Measurements from ENCODE around the gene PUM1.
"Not testable (repeated sequence)": the region's sequence is repeated elsewhere in the genome, so short reads cannot be mapped to it uniquely, and the experiment has no call there.

The PUM1 gene

GRCh38 chr1:30974536-30974935 lies 91.0 kb downstream of the PUM1 start:
- TF ChIP-seq, protein P1, sequence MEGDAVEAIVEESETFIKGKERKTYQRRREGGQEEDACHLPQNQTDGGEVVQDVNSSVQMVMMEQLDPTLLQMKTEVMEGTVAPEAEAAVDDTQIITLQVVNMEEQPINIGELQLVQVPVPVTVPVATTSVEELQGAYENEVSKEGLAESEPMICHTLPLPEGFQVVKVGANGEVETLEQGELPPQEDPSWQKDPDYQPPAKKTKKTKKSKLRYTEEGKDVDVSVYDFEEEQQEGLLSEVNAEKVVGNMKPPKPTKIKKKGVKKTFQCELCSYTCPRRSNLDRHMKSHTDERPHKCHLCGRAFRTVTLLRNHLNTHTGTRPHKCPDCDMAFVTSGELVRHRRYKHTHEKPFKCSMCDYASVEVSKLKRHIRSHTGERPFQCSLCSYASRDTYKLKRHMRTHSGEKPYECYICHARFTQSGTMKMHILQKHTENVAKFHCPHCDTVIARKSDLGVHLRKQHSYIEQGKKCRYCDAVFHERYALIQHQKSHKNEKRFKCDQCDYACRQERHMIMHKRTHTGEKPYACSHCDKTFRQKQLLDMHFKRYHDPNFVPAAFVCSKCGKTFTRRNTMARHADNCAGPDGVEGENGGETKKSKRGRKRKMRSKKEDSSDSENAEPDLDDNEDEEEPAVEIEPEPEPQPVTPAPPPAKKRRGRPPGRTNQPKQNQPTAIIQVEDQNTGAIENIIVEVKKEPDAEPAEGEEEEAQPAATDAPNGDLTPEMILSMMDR (conservative IDR thresholded peaks at IDR 0.05; ENCODE audit: low read depth, low read length): no peak
- DNase-seq (ENCODE audit: low read depth): no peak
- no peak overlapping the region for H3K4me3 ChIP-seq (ENCODE audit: low read depth, low read length)

GRCh38 chr1:30972349-30972748 lies 93.2 kb downstream of the PUM1 start:
- DNase-seq (ENCODE audit: low read depth); H3K4me3 ChIP-seq (ENCODE audit: low read depth, low read length): not testable (repeated sequence)

DNA sequence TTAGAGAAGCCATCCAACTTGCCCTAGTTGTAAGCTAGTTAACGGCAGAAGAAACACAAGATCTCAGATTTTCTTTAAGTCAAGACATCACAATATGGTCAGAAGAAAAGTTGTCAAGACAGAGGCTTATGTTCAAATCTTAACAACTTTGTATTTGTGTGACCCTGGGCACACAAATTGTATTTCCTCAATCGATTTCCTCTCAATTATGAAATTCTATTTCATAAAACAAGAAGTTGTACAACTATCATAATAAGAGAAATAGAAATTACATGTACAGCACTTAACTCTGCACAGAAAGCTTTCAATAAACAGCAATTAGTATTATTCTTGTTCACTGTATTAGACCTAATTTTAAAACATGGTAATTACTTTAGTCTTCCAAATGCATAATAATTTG lies 94.0 kb downstream of the PUM1 start:
- H3K4me3 ChIP-seq (ENCODE audit: low read depth, low read length): no peak overlapping the region
- TF ChIP-seq, protein P1 (conservative IDR thresholded peaks at IDR 0.05; ENCODE audit: low read depth, low read length): no peak
- no peak for DNase-seq (ENCODE audit: low read depth)

DNA sequence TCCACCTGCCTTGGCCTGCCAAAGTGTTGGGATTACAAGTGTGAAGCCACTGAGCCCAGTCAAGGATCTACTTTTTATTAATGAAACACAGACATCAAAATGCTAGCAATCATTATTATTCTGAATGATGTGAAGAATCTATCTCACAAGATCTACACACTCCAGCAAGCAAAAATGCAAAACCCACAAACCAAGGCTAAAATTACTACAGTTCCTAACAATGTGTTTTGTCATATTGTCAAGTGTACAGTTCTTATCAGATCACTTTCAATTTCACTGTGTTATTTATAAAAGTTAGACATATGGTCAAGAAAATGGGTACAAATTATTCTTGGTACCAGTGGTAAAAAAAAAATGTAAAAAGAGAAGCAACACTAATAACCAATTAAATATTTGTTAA lies 95.6 kb downstream of the PUM1 start:
- TF ChIP-seq, protein P1 (conservative IDR thresholded peaks at IDR 0.05; ENCODE audit: low read depth, low read length): no peak
- no peak for DNase-seq (ENCODE audit: low read depth)
- H3K4me3 ChIP-seq (ENCODE audit: low read depth, low read length): no peak overlapping the region

DNA sequence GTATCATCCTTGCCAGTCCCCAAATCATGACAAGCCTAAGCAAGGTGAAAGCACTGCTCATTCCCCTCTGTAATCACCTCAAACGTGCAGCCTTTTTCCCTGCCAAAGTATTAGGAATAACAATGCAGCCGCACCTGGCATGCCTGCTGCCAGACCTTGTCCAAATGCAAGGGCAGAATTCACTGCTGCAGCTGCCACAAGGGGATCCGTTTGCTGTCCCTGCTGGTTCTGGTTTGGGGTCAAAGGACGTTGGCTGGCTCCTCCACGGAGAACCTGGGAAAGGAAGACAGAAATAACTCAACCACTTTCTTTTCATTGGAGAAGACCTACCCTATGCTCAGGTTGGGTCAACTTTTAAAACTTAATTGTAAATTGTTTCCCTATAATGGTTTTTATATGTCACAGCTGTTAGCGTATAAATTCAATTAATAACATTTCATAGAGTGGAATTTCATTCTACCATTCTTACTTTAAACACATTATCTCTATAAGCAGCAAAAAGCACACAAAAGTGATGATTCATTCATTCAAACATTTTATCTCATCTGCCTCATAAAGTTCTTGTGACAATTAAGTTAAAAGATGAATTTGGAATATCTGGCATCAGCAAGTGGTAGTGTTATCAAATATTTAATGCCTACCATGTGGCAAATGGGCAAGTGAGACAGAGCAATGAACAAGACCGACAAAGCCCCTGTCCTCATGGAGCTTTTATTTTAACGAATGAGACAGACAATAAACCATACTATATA lies 97.1 kb downstream of the PUM1 start:
- H3K4me3 ChIP-seq (ENCODE audit: low read depth, low read length): no peak overlapping the region
- TF ChIP-seq, protein P1 (conservative IDR thresholded peaks at IDR 0.05; ENCODE audit: low read depth, low read length): no peak
- DNase-seq (ENCODE audit: low read depth): no peak

- no peak overlapping the region for H3K4me3 ChIP-seq (ENCODE audit: low read depth, low read length)
- peak; percentile 90 for DNase-seq (ENCODE audit: low read depth)
- TF ChIP-seq, protein P1 (conservative IDR thresholded peaks at IDR 0.05; ENCODE audit: low read depth, low read length): no peak
Measured at GRCh38 chr1:30966690-30967369, 98.7 kb downstream of the PUM1 start.

DNA sequence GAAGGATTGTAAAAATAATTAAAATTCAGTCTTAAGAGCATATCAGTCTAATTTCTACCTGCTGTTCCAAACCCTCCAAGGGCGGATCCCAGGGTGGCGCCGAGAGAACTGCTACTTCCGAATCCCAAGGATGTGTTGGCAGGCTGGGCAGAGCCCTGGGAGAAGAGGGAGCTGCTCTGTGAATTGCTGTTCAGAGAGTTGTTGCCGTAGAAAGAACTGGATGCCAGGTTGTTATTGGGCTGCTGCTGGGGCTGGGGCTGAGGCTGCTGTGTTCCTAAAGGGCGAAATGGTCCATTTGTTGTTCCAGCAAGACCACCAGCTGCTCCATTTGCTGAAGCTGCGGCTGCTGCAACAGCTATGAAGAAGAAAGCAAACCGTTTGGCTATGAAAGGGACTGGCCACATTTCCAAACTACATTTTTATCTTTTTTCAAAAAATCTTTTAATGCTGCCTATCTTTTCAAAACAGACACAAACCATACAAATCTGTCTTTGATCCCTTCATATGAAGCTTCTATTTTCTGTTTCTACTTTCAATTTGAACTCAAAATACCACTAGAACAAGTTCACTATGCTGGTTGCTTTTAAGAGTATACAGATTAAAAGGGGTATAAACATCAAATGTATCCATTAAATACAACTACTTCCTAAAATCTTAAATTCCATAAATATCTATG lies 99.5 kb downstream of the PUM1 start:
- TF ChIP-seq, protein P1 (conservative IDR thresholded peaks at IDR 0.05; ENCODE audit: low read depth, low read length): no peak
- no peak for DNase-seq (ENCODE audit: low read depth)
- no peak overlapping the region for H3K4me3 ChIP-seq (ENCODE audit: low read depth, low read length)
